Testis (tissue), 2 donors: ENCODE results near the gene SLC35C1.

ENCODE experiments used
- POLR2A ChIP-seq: fragments of 450-650 bp; IDR thresholded peaks from one replicate; pipeline ENCODE4 v1.6.1; 2017; ENCODE audit warnings: antibody characterized with exemption, mild to moderate bottlenecking, moderate library complexity
- TF ChIP-seq, protein P1 (sequence below), 3 experiments: fragments of 450-650 bp in 2 of 3; fragments of 200-600 bp in 1 of 3; sonication (generic) in 1 of 3; IDR thresholded peaks; one replicate each; pipeline ENCODE4 v1.5.1; 2016 to 2019; ENCODE audit warnings: antibody characterized with exemption in 3 of 3, mild to moderate bottlenecking in 2 of 3, moderate library complexity in 1 of 3

DNA sequence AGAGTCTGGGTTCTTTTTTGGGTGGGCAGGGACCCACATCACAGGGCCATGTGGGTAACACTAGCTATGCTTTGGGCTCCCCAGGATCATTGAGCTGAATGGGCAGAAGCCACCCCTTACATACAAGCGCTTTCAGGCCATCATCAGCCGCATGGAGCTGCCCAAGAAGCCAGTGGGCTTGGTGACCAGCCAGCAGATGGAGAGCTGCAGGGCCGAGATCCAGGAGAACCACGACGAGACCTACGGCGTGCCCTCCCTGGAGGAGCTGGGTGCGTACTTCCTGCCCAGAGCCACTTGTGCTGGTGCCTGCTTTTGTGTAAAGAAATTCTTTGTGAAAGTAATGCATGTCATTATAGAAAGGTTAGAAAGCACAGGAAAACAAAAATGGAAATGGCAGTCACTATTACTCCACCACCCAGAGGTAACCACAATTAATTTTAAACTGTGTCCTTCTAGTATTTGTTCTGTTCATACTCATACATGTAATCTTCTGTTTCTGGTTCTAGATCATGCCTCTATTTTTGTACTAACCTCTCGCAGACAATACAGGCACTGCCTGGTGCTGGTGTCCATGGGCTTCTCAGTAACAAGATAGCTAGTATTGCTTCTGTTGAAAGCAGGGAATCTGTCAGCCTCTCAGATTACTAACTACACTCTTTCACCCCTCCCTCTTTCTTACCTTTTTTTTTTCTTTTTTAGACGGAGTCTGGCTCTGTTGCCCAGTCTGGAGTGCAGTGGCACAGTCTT, 56.0 kb downstream of the SLC35C1 start:
- TF ChIP-seq, protein P1, sequence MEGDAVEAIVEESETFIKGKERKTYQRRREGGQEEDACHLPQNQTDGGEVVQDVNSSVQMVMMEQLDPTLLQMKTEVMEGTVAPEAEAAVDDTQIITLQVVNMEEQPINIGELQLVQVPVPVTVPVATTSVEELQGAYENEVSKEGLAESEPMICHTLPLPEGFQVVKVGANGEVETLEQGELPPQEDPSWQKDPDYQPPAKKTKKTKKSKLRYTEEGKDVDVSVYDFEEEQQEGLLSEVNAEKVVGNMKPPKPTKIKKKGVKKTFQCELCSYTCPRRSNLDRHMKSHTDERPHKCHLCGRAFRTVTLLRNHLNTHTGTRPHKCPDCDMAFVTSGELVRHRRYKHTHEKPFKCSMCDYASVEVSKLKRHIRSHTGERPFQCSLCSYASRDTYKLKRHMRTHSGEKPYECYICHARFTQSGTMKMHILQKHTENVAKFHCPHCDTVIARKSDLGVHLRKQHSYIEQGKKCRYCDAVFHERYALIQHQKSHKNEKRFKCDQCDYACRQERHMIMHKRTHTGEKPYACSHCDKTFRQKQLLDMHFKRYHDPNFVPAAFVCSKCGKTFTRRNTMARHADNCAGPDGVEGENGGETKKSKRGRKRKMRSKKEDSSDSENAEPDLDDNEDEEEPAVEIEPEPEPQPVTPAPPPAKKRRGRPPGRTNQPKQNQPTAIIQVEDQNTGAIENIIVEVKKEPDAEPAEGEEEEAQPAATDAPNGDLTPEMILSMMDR (IDR thresholded peaks at IDR 0.05) = no peak
- no peak for TF ChIP-seq POLR2A
